ENCODE results near the gene ERI3. TPM values are rescaled to one million over a fixed set of nuclear protein-coding genes. Genes with fewer than 3 reads are reported as not detected.

Gene ERI3
- polyA plus RNA-seq, 1 donor from 2014 or later: 92.5 TPM

DNA sequence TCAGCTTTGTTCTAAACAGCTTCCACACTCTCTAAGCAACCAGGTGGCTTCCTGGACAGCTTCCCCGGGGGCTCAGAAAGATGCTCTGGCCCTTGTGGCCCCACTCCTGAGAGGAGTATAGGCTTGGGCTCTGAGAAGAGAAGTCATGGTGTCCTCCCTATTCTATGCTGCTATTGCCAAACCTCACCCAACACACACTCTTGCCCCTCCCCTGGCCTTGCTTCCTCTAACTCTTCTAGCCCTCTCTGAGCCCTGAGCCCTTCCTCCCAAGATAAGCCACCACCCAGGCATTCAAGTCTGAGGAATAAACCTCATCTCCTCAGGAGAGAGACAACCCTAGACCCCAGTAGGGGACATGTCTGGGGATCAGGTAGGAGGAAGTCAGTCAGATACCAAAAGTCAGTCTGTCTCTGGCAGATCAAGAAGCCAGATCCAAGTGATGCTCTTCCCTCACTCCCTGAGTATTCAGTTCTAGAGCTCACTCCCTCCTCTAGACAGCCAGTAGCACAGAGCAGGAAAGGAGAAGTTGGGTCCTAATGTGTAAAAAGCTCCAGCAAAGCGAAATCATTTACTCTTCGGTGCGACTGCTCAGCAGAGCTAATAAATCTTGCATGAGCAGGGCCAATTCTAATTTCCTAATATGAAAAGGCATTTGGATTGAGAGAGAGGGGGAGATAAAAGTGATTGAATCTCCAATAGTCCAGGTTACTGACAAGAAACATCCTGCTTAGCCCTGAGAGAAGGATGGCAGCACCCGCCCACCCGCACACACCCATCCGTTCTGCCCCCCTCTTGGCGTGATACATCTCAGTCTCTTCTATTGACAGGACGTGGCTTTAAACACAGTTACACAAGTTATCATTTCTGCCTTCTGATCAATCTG lies 91.2 kb downstream of the ERI3 start:
- no peaks in the 10 kb centered on the region for H3K9me3 ChIP-seq (ENCODE audit: low read length)
- no peak overlapping the region for H3K4me2 ChIP-seq (ENCODE audit: low read length)
- H3F3A ChIP-seq (ENCODE audit: insufficient read depth, low read length, poor library complexity, severe bottlenecking): no peaks in the 10 kb centered on the region
- TF ChIP-seq POLR2AphosphoS5 (IDR thresholded peaks at IDR 0.05) (no peak), EZH2 (IDR thresholded peaks at IDR 0.05; ENCODE audit: borderline replicate concordance, insufficient read depth, low read length, poor library complexity, severe bottlenecking) (no peak), RAD21 (conservative IDR thresholded peaks at IDR 0.05) (no peak), EP300 (conservative IDR thresholded peaks at IDR 0.05; ENCODE audit: poor library complexity, severe bottlenecking) (no peak), MXI1 (conservative IDR thresholded peaks at IDR 0.05; ENCODE audit: poor library complexity, severe bottlenecking) (no peak), SMC3 (conservative IDR thresholded peaks at IDR 0.05; ENCODE audit: poor library complexity) (no peak), TAF1 (IDR thresholded peaks at IDR 0.05; ENCODE audit: low read depth) (no peak)
- TF ChIP-seq, protein P1, sequence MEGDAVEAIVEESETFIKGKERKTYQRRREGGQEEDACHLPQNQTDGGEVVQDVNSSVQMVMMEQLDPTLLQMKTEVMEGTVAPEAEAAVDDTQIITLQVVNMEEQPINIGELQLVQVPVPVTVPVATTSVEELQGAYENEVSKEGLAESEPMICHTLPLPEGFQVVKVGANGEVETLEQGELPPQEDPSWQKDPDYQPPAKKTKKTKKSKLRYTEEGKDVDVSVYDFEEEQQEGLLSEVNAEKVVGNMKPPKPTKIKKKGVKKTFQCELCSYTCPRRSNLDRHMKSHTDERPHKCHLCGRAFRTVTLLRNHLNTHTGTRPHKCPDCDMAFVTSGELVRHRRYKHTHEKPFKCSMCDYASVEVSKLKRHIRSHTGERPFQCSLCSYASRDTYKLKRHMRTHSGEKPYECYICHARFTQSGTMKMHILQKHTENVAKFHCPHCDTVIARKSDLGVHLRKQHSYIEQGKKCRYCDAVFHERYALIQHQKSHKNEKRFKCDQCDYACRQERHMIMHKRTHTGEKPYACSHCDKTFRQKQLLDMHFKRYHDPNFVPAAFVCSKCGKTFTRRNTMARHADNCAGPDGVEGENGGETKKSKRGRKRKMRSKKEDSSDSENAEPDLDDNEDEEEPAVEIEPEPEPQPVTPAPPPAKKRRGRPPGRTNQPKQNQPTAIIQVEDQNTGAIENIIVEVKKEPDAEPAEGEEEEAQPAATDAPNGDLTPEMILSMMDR (IDR thresholded peaks at IDR 0.05; ENCODE audit: poor library complexity, severe bottlenecking): no peak
- TF ChIP-seq, protein P2, sequence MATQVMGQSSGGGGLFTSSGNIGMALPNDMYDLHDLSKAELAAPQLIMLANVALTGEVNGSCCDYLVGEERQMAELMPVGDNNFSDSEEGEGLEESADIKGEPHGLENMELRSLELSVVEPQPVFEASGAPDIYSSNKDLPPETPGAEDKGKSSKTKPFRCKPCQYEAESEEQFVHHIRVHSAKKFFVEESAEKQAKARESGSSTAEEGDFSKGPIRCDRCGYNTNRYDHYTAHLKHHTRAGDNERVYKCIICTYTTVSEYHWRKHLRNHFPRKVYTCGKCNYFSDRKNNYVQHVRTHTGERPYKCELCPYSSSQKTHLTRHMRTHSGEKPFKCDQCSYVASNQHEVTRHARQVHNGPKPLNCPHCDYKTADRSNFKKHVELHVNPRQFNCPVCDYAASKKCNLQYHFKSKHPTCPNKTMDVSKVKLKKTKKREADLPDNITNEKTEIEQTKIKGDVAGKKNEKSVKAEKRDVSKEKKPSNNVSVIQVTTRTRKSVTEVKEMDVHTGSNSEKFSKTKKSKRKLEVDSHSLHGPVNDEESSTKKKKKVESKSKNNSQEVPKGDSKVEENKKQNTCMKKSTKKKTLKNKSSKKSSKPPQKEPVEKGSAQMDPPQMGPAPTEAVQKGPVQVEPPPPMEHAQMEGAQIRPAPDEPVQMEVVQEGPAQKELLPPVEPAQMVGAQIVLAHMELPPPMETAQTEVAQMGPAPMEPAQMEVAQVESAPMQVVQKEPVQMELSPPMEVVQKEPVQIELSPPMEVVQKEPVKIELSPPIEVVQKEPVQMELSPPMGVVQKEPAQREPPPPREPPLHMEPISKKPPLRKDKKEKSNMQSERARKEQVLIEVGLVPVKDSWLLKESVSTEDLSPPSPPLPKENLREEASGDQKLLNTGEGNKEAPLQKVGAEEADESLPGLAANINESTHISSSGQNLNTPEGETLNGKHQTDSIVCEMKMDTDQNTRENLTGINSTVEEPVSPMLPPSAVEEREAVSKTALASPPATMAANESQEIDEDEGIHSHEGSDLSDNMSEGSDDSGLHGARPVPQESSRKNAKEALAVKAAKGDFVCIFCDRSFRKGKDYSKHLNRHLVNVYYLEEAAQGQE (IDR thresholded peaks at IDR 0.05; ENCODE audit: borderline replicate concordance): no peak
- H3K79me2 ChIP-seq (replicated peaks; ENCODE audit: insufficient read depth, low read length): no peaks in the 10 kb centered on the region
- no peak overlapping the region for H2AFZ ChIP-seq (ENCODE audit: low read depth, low read length)
- H3K4me3 ChIP-seq (ENCODE audit: low read length): no peak overlapping the region
- no peaks in the 10 kb centered on the region for H3K9me2 ChIP-seq (ENCODE audit: insufficient read depth, low read length)
- no peaks in the 10 kb centered on the region for H4K20me1 ChIP-seq (ENCODE audit: insufficient read depth)
- H3K36me3 ChIP-seq (ENCODE audit: insufficient read depth, low read length): no peaks in the 10 kb centered on the region
- no peaks in the 10 kb centered on the region for H3K27me3 ChIP-seq (ENCODE audit: insufficient read depth, low read depth, low read length)
- no peak overlapping the region for H3K9ac ChIP-seq (ENCODE audit: low read length)
- no peak overlapping the region for H3K27ac ChIP-seq (ENCODE audit: low read length)

DNA sequence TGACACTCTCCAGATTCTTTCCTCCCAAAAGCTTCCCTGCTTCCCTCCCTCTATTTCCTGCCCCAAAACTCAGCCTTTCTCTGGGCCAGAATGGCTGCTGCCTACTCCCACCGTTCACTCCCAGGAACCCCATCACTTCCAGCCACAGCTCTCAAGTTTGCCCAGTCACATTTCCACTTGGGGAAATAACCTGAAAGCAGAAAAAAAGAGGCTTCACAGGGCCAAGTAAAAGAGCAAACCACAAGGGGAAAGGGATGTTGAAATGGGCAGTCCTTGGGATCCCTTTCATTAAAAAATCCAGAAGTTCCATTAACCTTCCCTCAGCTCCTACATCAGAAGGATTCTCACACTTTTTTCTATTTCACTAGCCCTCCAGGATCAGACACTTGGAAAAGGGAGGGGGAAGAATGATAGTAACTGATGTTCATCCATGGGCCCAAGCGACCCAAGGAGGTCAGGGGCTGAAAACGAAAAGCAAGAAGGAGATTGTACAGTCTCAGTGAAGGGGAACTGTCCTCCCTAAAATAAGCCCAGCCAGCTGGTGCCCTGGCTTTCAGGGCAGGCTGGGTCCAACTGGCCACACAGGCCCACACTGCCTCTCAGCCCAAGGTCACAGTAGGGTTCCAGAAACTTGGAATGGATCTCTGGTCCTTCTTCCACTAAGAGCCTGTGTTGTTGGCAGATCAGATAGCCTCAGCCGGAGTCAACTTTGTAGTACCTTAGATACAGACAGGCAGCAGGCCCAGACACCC lies 92.1 kb downstream of the ERI3 start:
- Histone ChIP-seq H3K9ac (ENCODE audit: low read length) (no peak overlapping the region), H3K27ac (ENCODE audit: low read length) (no peak overlapping the region), H3K27me3 (ENCODE audit: insufficient read depth, low read depth, low read length) (no peaks in the 10 kb centered on the region), H3K4me3 (ENCODE audit: low read length) (no peak overlapping the region), H2AFZ (ENCODE audit: low read depth, low read length) (no peak overlapping the region), H4K20me1 (ENCODE audit: insufficient read depth) (no peaks in the 10 kb centered on the region), H3K79me2 (replicated peaks; ENCODE audit: insufficient read depth, low read length) (no peaks in the 10 kb centered on the region), H3K4me2 (ENCODE audit: low read length) (no peak overlapping the region), H3K9me2 (ENCODE audit: insufficient read depth, low read length) (no peaks in the 10 kb centered on the region), H3F3A (ENCODE audit: insufficient read depth, low read length, poor library complexity, severe bottlenecking) (no peaks in the 10 kb centered on the region), H3K36me3 (ENCODE audit: insufficient read depth, low read length) (no peaks in the 10 kb centered on the region), H3K9me3 (ENCODE audit: low read length) (no peaks in the 10 kb centered on the region)
- TF ChIP-seq MXI1 (conservative IDR thresholded peaks at IDR 0.05; ENCODE audit: poor library complexity, severe bottlenecking): no peak
- TF ChIP-seq, protein P1 (IDR thresholded peaks at IDR 0.05; ENCODE audit: poor library complexity, severe bottlenecking): no peak
- TF ChIP-seq, protein P2 (IDR thresholded peaks at IDR 0.05; ENCODE audit: borderline replicate concordance): no peak
- no peak for TF ChIP-seq RAD21 (conservative IDR thresholded peaks at IDR 0.05)
- no peak for TF ChIP-seq EZH2 (IDR thresholded peaks at IDR 0.05; ENCODE audit: borderline replicate concordance, insufficient read depth, low read length, poor library complexity, severe bottlenecking)
- TF ChIP-seq SMC3 (conservative IDR thresholded peaks at IDR 0.05; ENCODE audit: poor library complexity): no peak
- no peak for TF ChIP-seq EP300 (conservative IDR thresholded peaks at IDR 0.05; ENCODE audit: poor library complexity, severe bottlenecking)
- no peak for TF ChIP-seq TAF1 (IDR thresholded peaks at IDR 0.05; ENCODE audit: low read depth)
- TF ChIP-seq POLR2AphosphoS5 (IDR thresholded peaks at IDR 0.05): no peak
